IMR-90 (cell line): ENCODE results near the gene KLHL40. TPM values are rescaled to one million over a fixed set of nuclear protein-coding genes. Genes with fewer than 3 reads are reported as not detected.

Experiments used
- ATAC-seq: fragments of 200-7000 bp; cut with Tn5 transposase; 2 replicates; pipeline ENCODE4 v1.9.1; 2020; ENCODE audit warnings: low read depth, mild to moderate bottlenecking, moderate library complexity
- BruUV-seq: library from RNA; stranded (reverse); fragments of 400-500 nt; replicated peaks from 2 replicates; lab custom pipeline; 2021; lab: Mats Ljungman, UMichigan
- CTCF ChIA-PET: fragments of 300-600 bp; formaldehyde crosslinking; extraction: SDS; loops from one replicate; lab custom pipeline; 2021; ENCODE audit warnings: antibody characterized with exemption; lab: Yijun Ruan, JAX
- POLR2A ChIA-PET: fragments of 300-600 bp; sonication (Branson Sonifier 250); formaldehyde crosslinking; loops from one replicate; lab custom pipeline; 2022; ENCODE audit warnings: antibody characterized with exemption; ENCODE audit not compliant: unreplicated experiment; lab: Charles Lee
- DNase-seq: peaks from one replicate; pipeline ENCODE4 v3.0.0; 2013
- H2AFZ ChIP-seq: replicated peaks from 2 replicates; pipeline ENCODE3; 2013; ENCODE audit warnings: low read length, mild to moderate bottlenecking; ENCODE audit not compliant: poor library complexity
- H2AK5ac ChIP-seq: 2 replicates; pipeline ENCODE4 v1.6.1; 2013; ENCODE audit warnings: low read depth, low read length, inconsistent platforms
- H2AK9ac ChIP-seq: replicated peaks from 2 replicates; pipeline ENCODE3; 2013; ENCODE audit warnings: mild to moderate bottlenecking, low read depth, low read length, moderate library complexity; ENCODE audit not compliant: poor library complexity
- H2BK120ac ChIP-seq: 2 replicates; pipeline ENCODE4 v1.6.1; 2013; ENCODE audit warnings: low read depth, low read length, inconsistent platforms
- H2BK15ac ChIP-seq: 3 replicates; pipeline ENCODE4 v1.6.1; 2013; ENCODE audit warnings: low read depth, low read length, inconsistent platforms
- H2BK20ac ChIP-seq: 2 replicates; pipeline ENCODE4 v1.6.1; 2013; ENCODE audit warnings: low read depth, mild to moderate bottlenecking, inconsistent platforms, low read length, moderate library complexity
- H2BK5ac ChIP-seq: 2 replicates; pipeline ENCODE4 v1.6.1; 2013; ENCODE audit warnings: mild to moderate bottlenecking, low read depth, low read length, inconsistent platforms; ENCODE audit not compliant: poor library complexity, severe bottlenecking
- H3K14ac ChIP-seq: replicated peaks from 2 replicates; pipeline ENCODE4 v1.6.1; 2013; ENCODE audit warnings: low read depth, low read length, inconsistent platforms
- H3K18ac ChIP-seq: 2 replicates; pipeline ENCODE4 v1.6.1; 2013; ENCODE audit warnings: low read depth, low read length, control low read depth
- H3K23ac ChIP-seq: 2 replicates; pipeline ENCODE4 v1.6.1; 2013; ENCODE audit warnings: low read depth, low read length, inconsistent platforms
- H3K27ac ChIP-seq: 2 replicates; pipeline ENCODE4 v1.5.1; 2013; ENCODE audit warnings: mild to moderate bottlenecking, control low read depth, low read length; ENCODE audit not compliant: insufficient read depth
- H3K27me3 ChIP-seq: 2 replicates; pipeline ENCODE4 v1.6.1; 2013; ENCODE audit warnings: low read length; ENCODE audit not compliant: control insufficient read depth, insufficient read depth
- H3K36me3 ChIP-seq: 2 replicates; pipeline ENCODE4 v1.6.1; 2013; ENCODE audit warnings: low read length, mixed read lengths; ENCODE audit not compliant: control insufficient read depth, insufficient read depth
- H3K4ac ChIP-seq: 2 replicates; pipeline ENCODE4 v1.6.1; 2013; ENCODE audit warnings: low read depth, low read length, inconsistent platforms
- H3K4me1 ChIP-seq: 2 replicates; pipeline ENCODE4 v1.6.1; 2013; ENCODE audit warnings: low read length, mixed read lengths; ENCODE audit not compliant: control insufficient read depth, insufficient read depth
- H3K4me2 ChIP-seq: 2 replicates; pipeline ENCODE4 v1.6.1; 2013; ENCODE audit warnings: low read depth, mild to moderate bottlenecking, control low read depth, low read length, moderate library complexity
- H3K4me3 ChIP-seq: 2 replicates; pipeline ENCODE4 v1.5.1; 2013; ENCODE audit warnings: low read depth, mild to moderate bottlenecking, control low read depth, low read length, moderate library complexity; ENCODE audit not compliant: insufficient read depth
- H3K56ac ChIP-seq: 2 replicates; pipeline ENCODE4 v1.6.1; 2013; ENCODE audit warnings: low read length, inconsistent platforms; ENCODE audit not compliant: insufficient read depth; ENCODE audit errors: extremely low read depth
- H3K79me1 ChIP-seq, 2 experiments: 2 replicates each; pipeline ENCODE4 v1.6.1; 2013; ENCODE audit warnings: low read length in 2 of 2, inconsistent platforms in 1 of 2, low read depth in 1 of 2
- H3K9ac ChIP-seq: 2 replicates; pipeline ENCODE4 v1.6.1; 2013; ENCODE audit warnings: low read depth, low read length, control low read depth
- H3K9me1 ChIP-seq: 2 replicates; pipeline ENCODE4 v1.6.1; 2013; ENCODE audit warnings: low read length, inconsistent platforms; ENCODE audit not compliant: insufficient read depth
- H3K9me3 ChIP-seq: 2 replicates; pipeline ENCODE4 v1.6.1; 2013; ENCODE audit warnings: low read length; ENCODE audit not compliant: control insufficient read depth, insufficient read depth
- H4K20me1 ChIP-seq: 2 replicates; pipeline ENCODE4 v1.6.1; 2013; ENCODE audit warnings: low read length, inconsistent platforms; ENCODE audit not compliant: insufficient read depth
- H4K5ac ChIP-seq: 2 replicates; pipeline ENCODE4 v1.6.1; 2013; ENCODE audit warnings: mild to moderate bottlenecking, low read depth, low read length, control low read depth
- H4K8ac ChIP-seq, 2 experiments: 2 replicates each; pipeline ENCODE4 v1.6.1; 2013; ENCODE audit warnings: low read depth in 2 of 2, low read length in 2 of 2, control low read depth in 1 of 2, inconsistent platforms in 1 of 2
- H4K91ac ChIP-seq: 2 replicates; pipeline ENCODE4 v1.6.1; 2013; ENCODE audit warnings: low read depth, low read length, inconsistent platforms; ENCODE audit not compliant: insufficient read depth
- CEBPB ChIP-seq: IDR thresholded peaks from 2 replicates; pipeline ENCODE4 v1.6.1; 2012; ENCODE audit warnings: low read depth, low read length, improper control_type of control experiment
- CHD1 ChIP-seq: IDR thresholded peaks from 2 replicates; pipeline ENCODE4 v1.6.1; 2012; ENCODE audit warnings: low read depth, low read length, improper control_type of control experiment
- FOS ChIP-seq: fragments of 150-350 bp; IDR thresholded peaks from 2 replicates; pipeline ENCODE4 v1.6.1; 2016; ENCODE audit warnings: low read depth, low read length
- MXI1 ChIP-seq: IDR thresholded peaks from 2 replicates; pipeline ENCODE4 v1.6.1; 2012; ENCODE audit warnings: low read depth, mild to moderate bottlenecking, low read length, moderate library complexity, borderline replicate concordance
- POLR2A ChIP-seq: IDR thresholded peaks from 2 replicates; pipeline ENCODE4 v1.6.1; 2012; ENCODE audit warnings: mild to moderate bottlenecking, low read depth, low read length
- RAD21 ChIP-seq: IDR thresholded peaks from 2 replicates; pipeline ENCODE4 v1.6.1; 2012; ENCODE audit warnings: low read length, improper control_type of control experiment
- WGBS, 2 experiments: methylation state at CpG; one replicate each; pipeline versions ENCODE4 v1.1.5 to v1.1.7; 2013; ENCODE audit warnings: missing lambda C conversion rate in 2 of 2; ENCODE audit not compliant: insufficient read length in 1 of 2; ENCODE audit errors: extremely low coverage in 2 of 2; 5-methylcytosine and 5-hydroxymethylcytosine counted together
- dilution Hi-C: fragments of 300-500 bp; cut with HindIII; formaldehyde crosslinking; loops from one replicate; pipeline ENCODE4 v1.14.3; 2018; ENCODE audit warnings: low sequenced_read_pairs; ENCODE audit not compliant: unreplicated experiment
- in situ Hi-C: fragments of 300-500 bp; cut with MboI; formaldehyde crosslinking; loops from 3 replicates; pipeline ENCODE4 v1.14.3; 2019; ENCODE audit warnings: low sequenced_read_pairs, inconsistent platforms, mixed read lengths
- intact Hi-C: fragments of 100-400 bp; cut with micrococcal nuclease; formaldehyde crosslinking; loops from 2 replicates; pipeline ENCODE4 v1.10.0; 2022
- polyA plus RNA-seq, 3 experiments: library from polyadenylated mRNA; depleted of rRNA; stranded (reverse); fragments of >200 nt; gene quantifications; 2 replicates each; pipeline ENCODE4 v1.2.3, GENCODE V29; 2012; ENCODE audit warnings: low replicate concordance in 1 of 3
- total RNA-seq: library from RNA; depleted of rRNA; stranded (reverse); fragments of >200 nt; gene quantifications from 2 replicates; pipeline ENCODE4 v1.2.3, GENCODE V29; 2012
- TF ChIP-seq, protein P1 (sequence below): fragments of 150-350 bp; IDR thresholded peaks from 2 replicates; pipeline ENCODE4 v1.6.1; 2017; ENCODE audit warnings: mild to moderate bottlenecking, antibody characterized with exemption, low read length, low read depth
- TF ChIP-seq, protein P2 (sequence below): conservative IDR thresholded peaks from 2 replicates; pipeline ENCODE4 v1.5.1; 2012; ENCODE audit warnings: mild to moderate bottlenecking, low read depth, low read length, improper control_type of control experiment

KLHL40 gene
- total and polyA plus RNA-seq, 2 of the 4 experiments (the other 2 are of a cell fraction) = not detected

- no peaks in the 10 kb centered on the region for H3K27me3 ChIP-seq
- H2AK9ac ChIP-seq = peak within 1 kb of the TSS; percentile 99
- peak within 1 kb of the TSS; percentile 29; the same call in 1 of the 2 replicates for H3K56ac ChIP-seq
- peak within 1 kb of the TSS; percentile 78 for H2BK120ac ChIP-seq
- ChIA-PET CTCF (interaction anchor here (0.6 to 2.5 kb wide), 3 partner anchors 12 to 90 kb away, joined by 3 to 5 read pairs (median 4); no protein-coding TSS in a partner anchor), POLR2A (interaction anchor here (0.6 kb wide), 1 partner anchor 64 kb away, joined by 3 read pairs; no protein-coding TSS in a partner anchor)
- H3K9ac ChIP-seq = peak within 1 kb of the TSS; percentile 90
- H3K14ac ChIP-seq = peak within 1 kb of the TSS; percentile 84
- H2AK5ac ChIP-seq = peak within 1 kb of the TSS; percentile 88
- peak within 1 kb of the TSS; percentile 70 for H3K4me3 ChIP-seq
- WGBS, 2 experiments = 4% methylated on average over 8 of the region's 31 CpGs; no CpG with 5 or more reads in 1 of the 2 experiments
- H3K4me2 ChIP-seq = peak within 1 kb of the TSS; percentile 95
- TF ChIP-seq FOS (no peak), POLR2A (no peak), RAD21 (no peak), CEBPB (peak; percentile 47; the same call in 1 of the 2 replicates), CHD1 (no peak), MXI1 (no peak)
- TF ChIP-seq, protein P1, sequence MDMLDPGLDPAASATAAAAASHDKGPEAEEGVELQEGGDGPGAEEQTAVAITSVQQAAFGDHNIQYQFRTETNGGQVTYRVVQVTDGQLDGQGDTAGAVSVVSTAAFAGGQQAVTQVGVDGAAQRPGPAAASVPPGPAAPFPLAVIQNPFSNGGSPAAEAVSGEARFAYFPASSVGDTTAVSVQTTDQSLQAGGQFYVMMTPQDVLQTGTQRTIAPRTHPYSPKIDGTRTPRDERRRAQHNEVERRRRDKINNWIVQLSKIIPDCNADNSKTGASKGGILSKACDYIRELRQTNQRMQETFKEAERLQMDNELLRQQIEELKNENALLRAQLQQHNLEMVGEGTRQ = no peak
- TF ChIP-seq, protein P2, sequence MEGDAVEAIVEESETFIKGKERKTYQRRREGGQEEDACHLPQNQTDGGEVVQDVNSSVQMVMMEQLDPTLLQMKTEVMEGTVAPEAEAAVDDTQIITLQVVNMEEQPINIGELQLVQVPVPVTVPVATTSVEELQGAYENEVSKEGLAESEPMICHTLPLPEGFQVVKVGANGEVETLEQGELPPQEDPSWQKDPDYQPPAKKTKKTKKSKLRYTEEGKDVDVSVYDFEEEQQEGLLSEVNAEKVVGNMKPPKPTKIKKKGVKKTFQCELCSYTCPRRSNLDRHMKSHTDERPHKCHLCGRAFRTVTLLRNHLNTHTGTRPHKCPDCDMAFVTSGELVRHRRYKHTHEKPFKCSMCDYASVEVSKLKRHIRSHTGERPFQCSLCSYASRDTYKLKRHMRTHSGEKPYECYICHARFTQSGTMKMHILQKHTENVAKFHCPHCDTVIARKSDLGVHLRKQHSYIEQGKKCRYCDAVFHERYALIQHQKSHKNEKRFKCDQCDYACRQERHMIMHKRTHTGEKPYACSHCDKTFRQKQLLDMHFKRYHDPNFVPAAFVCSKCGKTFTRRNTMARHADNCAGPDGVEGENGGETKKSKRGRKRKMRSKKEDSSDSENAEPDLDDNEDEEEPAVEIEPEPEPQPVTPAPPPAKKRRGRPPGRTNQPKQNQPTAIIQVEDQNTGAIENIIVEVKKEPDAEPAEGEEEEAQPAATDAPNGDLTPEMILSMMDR = no peak
- intact Hi-C loops (loop anchor here (2.0 to 5.0 kb wide), 2 partner anchors 51 to 91 kb away; partner anchors contain the start of gene NKTR), dilution Hi-C loops (no loop called here), in situ Hi-C loops (no loop called here)
- H3K9me3 ChIP-seq = no peaks in the 10 kb centered on the region
- H4K5ac ChIP-seq = peak within 1 kb of the TSS; percentile 72
- H3K79me1 ChIP-seq = peaks cover 31 to 78% of the 10 kb centered on the region in 2 experiments
- H2BK5ac ChIP-seq = peak within 1 kb of the TSS; percentile 81
- peaks cover 32% of the 10 kb centered on the region for H4K20me1 ChIP-seq
- DNase-seq = no peak
- H3K27ac ChIP-seq = peak within 1 kb of the TSS; percentile 87
- peaks cover 10% of the 10 kb centered on the region for H3K36me3 ChIP-seq
- peak within 1 kb of the TSS; percentile 81 for H3K23ac ChIP-seq
- BruUV-seq = no TSS peak
- peak within 1 kb of the TSS; percentile 88 for H3K4ac ChIP-seq
- H4K91ac ChIP-seq = peak within 1 kb of the TSS; percentile 88
- peaks cover 45% of the 10 kb centered on the region for H3K9me1 ChIP-seq
- peak; percentile 7 for ATAC-seq
- H4K8ac ChIP-seq = peak within 1 kb of the TSS; percentile 52 to 92
- peak within 1 kb of the TSS; percentile 92 for H2AFZ ChIP-seq
- peak within 1 kb of the TSS; percentile 79; the same call in 2 of the 3 replicates for H2BK15ac ChIP-seq
- H2BK20ac ChIP-seq = peak within 1 kb of the TSS; percentile 32
- peak within 1 kb of the TSS; percentile 65 for H3K18ac ChIP-seq
- peaks cover 35% of the 10 kb centered on the region for H3K4me1 ChIP-seq
These were observed 31.6 kb upstream of the KLHL40 start, which contains the start of gene ZBTB47 for GRCh38 chr3:42653560-42654330. TSS of gene ZBTB47 (plus strand) at chr3:42653697. CDS start at chr3:42658356, 4,659 bp downstream.
